H1 (cell line): Measurements from ENCODE around the gene CHPF. TPM values are rescaled to one million over a fixed set of nuclear protein-coding genes. Genes with fewer than 3 reads are reported as not detected.

Experiments
- MAFK ChIP-seq: IDR thresholded peaks from 2 replicates; pipeline ENCODE4 v1.6.1; 2012; ENCODE audit warnings: low read depth, mild to moderate bottlenecking, improper control_type of control experiment, low read length
- YY1 ChIP-seq: IDR thresholded peaks from 2 replicates; pipeline ENCODE4 v1.6.1; 2011; ENCODE audit warnings: low read depth, mild to moderate bottlenecking, low read length
- polyA plus RNA-seq, 7 experiments: library from polyadenylated mRNA; depleted of rRNA in 3 of 7; stranded (reverse) in 5 of 7; unstranded in 2 of 7; fragments of >200 nt in 5 of 7; fragments of 200-250 nt in 2 of 7; gene quantifications; 1 replicate in 5 of 7; 2 replicates in 1 of 7; 4 replicates in 1 of 7; pipeline versions ENCODE4 v1.2.1 to v1.2.3, GENCODE V29; 2011 to 2013; ENCODE audit warnings: missing spikeins in 2 of 7, mixed read lengths in 2 of 7
- total RNA-seq: library from RNA; stranded (reverse); fragmentation: NEBNext Ultra II Directional; extraction: Animal tissue kit (Norgen Biotek cat#: 25700); gene quantifications from 2 replicates; pipeline ENCODE4 v1.2.1, GENCODE V29; 2021

Gene CHPF
- total and polyA plus RNA-seq, 2 of the 8 experiments (the other 6 are each of a cell fraction or from before 2014, with no cell fraction given), result 62.9 to 67.3 TPM

DNA sequence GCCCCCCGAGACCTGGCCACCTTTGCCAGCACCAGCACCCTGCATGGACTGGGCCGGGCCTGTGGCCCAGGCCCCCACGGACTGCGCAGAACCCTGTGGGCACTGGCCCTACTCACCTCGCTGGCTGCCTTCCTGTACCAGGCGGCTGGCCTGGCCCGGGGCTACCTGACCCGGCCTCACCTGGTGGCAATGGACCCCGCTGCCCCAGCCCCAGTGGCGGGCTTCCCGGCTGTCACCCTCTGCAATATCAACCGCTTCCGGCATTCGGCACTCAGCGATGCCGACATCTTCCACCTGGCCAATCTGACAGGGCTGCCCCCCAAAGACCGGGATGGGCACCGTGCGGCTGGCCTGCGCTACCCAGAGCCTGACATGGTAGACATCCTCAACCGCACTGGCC is 28.8 kb downstream of the CHPF start (continued):
- no peak for TF ChIP-seq MAFK
- TF ChIP-seq YY1, result no peak
